ENCODE results near the gene ARMH4. TPM values are rescaled to one million over a fixed set of nuclear protein-coding genes. Genes with fewer than 3 reads are reported as not detected.

The ARMH4 gene
- polyA plus RNA-seq, 4 donors: 45.4 to 88.5 (median 72.6) TPM

DNA sequence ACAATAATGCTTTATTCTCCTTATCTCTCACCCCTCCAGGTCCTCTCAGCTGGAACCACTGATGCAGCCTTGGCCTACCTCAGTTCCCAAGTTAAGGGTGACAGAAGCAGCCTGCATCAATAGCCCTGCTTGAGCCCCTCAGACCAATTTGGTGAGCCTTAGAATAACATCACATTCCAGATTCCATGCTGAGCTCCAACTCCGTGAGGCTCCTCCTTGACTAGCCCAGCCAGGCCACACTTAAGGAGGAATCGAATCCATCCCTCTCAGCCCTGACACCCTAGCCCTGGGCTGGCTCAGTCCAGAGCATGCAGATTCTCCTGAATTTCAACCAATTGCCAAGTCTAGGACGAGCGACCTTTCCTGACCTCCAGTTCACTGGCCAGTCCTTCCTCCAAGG, 91.1 kb downstream of the ARMH4 start:
- DNase-seq (ENCODE audit: low read depth in 4 of 4, low spot score in 3 of 4): no peak

GRCh38 chr14:58060077-58060476, 91.9 kb downstream of the ARMH4 start:
- no peak for DNase-seq (ENCODE audit: low read depth in 4 of 4, low spot score in 3 of 4)

- no peak for DNase-seq (ENCODE audit: low read depth in 4 of 4, low spot score in 3 of 4)
Measured at GRCh38 chr14:58059126-58059525, 92.9 kb downstream of the ARMH4 start.

DNA sequence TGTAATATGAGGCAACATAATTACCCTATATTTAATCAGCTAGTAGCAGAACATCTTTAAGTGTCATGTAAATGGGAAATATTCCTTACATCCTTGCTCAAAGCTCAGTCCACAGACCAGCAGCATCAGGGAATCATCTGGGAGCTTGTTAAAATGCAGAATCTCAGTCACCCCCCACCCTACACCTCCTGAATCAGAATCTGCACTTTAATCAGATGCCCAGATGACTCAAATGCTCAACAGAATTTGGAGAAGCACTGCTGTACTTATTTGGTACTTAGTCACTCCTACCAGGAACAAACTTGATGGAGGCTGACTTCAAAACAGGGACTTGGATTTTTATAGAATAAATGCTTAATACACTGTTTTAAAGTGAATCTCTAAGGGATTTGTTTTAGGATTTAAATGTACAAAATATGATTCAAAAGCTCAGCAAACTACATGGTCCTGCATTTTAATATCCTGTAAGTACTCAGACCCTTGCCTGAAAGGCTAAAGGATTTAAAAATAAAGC, 96.5 kb downstream of the ARMH4 start:
- no peak for DNase-seq (ENCODE audit: low read depth in 4 of 4, low spot score in 3 of 4)

DNA sequence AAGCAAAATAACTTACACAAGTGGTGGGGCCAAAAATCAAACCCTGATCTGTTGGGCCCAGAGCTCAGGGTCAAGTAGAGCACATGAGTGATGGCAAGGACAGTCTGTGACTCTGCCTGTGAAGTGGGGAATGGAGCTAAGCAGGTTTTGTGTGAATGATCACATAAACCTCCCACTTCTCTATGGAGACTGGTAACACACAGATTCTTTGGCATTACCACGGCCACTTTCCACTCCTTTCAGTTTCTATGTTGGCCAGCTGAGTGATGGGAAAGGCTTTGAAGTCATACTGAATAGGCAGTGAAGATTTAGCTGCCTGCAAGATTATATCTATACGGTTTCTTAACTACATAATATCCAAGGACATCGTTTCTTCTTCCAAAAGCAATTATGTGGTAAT, 97.9 kb downstream of the ARMH4 start:
- no peak for DNase-seq (ENCODE audit: low read depth in 4 of 4, low spot score in 3 of 4)

GRCh38 chr14:58048219-58048618, 103.8 kb downstream of the ARMH4 start:
- DNase-seq (ENCODE audit: low read depth in 4 of 4, low spot score in 3 of 4): no peak

GRCh38 chr14:58027904-58028303, 124.1 kb downstream of the ARMH4 start:
- no peak for DNase-seq (ENCODE audit: low read depth in 4 of 4, low spot score in 3 of 4)

- DNase-seq (ENCODE audit: low read depth in 4 of 4, low spot score in 3 of 4): no peak
Measured at GRCh38 chr14:58026967-58027366, 125.0 kb downstream of the ARMH4 start.

DNA sequence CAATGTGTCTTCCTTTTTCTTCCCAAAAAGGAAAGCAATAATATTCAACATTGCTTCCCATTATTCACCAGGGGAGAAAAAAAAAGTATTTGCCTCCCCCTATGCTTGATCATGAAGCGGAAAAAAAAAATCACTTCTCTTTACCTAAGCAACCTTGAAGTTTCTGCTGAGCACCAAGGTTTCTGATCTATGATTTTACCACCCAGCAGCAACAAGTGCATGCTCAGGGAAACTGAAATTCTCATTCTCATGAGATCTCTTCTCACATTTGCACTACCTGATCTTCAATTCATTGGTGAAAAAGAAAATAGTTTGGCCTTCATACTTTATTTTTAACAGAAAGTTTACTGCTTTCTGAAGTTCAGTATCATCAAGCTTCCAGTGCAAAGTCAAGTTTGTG, 125.8 kb downstream of the ARMH4 start:
- no peak for DNase-seq (ENCODE audit: low read depth in 4 of 4, low spot score in 3 of 4)

DNA sequence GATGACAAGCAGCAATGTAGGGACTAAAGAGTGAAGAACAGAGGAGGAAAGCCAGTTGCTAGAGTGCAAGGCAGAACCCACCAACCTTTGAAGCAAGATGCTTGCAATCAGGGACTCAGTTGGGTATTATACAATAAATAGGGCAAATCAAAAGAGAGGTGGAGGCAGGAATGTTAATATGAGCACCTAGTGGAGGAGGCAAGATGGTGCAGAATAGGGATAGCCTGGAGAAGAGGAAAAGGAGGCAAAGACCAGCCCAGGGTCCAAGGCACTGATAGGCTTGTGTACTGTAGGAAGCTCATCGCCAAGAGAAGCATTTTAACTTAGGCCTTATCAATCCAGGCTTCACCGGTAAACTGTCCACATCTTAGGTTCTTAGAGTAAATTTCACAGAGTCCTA, 137.2 kb downstream of the ARMH4 start:
- DNase-seq (ENCODE audit: low read depth in 4 of 4, low spot score in 3 of 4): no peak

- no peak for DNase-seq (ENCODE audit: low read depth in 4 of 4, low spot score in 3 of 4)
Measured at GRCh38 chr14:58002618-58003017, 149.4 kb downstream of the ARMH4 start.

DNA sequence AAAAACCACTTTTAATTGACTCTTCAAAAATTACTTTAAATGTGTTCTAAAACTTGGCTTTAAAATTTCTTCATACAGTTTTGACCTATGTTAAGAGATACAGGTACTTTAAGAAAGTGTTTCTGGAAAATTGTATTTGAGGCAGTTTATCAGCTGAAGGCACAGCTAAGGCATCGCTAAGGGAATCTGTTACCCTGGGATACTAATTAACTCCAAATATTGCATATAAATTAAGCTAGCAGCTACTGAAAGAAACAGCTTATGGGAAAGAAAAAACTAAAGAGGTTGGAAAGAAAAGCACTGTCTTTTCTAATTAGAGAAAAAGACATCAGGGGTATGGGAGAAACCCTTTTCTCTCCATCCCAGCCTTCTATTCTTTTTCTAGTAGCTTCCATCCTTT, 152.0 kb downstream of the ARMH4 start:
- no peak for DNase-seq (ENCODE audit: low read depth in 4 of 4, low spot score in 3 of 4)

DNA sequence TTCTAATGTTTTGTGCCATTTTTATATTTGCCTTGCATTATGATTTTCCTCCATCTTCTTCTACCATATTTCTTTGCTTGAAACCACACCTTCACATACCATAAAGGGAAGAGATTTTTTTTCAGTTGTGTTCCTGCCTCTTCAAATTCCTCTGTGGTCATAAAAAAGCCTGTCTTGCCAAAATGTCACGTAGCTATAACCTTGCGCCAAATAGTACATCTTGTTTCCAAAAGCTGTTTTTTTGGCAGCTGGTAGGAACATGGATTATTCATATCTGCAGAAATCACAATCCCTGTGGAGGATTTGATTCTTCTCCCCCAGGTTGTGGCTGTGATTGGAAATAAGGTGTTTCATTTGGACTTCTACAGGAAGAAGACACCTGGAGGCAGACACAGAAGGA, 152.5 kb downstream of the ARMH4 start:
- DNase-seq (ENCODE audit: low read depth in 4 of 4, low spot score in 3 of 4): no peak

DNA sequence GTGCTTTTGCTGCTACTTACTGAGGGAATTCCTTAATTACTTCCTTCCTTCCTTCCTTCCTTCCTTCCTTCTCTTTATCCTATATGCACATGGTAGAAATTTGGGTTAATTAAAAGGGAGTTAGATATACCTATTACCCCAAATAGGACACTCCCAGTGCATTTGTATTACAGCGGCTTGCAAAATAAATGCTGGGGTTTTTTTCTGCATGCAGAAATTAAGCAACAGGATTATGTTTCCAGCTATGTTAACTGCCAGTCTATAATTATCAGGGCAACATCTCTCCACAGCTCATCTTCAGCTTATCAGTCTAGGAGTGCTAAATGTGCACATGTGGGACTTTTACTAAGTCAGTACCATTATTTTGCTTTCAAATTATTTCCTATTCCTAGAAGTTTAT, 153.2 kb downstream of the ARMH4 start:
- DNase-seq (ENCODE audit: low read depth in 4 of 4, low spot score in 3 of 4): no peak

- no peak for DNase-seq (ENCODE audit: low read depth in 4 of 4, low spot score in 3 of 4)
Measured at GRCh38 chr14:57991353-57991752, 160.7 kb downstream of the ARMH4 start.

DNA sequence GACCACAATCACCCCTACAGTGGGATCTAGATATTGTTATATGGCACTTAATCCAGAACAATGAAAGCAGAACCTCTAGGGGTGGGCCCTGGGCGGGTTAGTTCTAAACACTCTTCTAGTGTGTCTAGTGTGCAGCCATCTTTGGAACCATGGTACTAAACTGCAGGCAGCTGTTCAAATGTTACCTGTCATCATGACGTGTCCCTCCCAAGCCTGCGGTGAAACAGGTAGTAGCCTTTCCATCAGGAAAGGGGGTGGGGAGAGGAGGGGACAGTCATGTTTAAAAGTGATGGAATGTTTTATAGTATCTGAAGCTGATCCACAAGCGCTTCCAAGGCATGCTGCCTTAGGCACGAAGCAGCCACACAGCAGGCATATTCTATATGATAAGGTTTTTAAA, 163.6 kb downstream of the ARMH4 start:
- no peak for DNase-seq (ENCODE audit: low read depth in 4 of 4, low spot score in 3 of 4)

DNA sequence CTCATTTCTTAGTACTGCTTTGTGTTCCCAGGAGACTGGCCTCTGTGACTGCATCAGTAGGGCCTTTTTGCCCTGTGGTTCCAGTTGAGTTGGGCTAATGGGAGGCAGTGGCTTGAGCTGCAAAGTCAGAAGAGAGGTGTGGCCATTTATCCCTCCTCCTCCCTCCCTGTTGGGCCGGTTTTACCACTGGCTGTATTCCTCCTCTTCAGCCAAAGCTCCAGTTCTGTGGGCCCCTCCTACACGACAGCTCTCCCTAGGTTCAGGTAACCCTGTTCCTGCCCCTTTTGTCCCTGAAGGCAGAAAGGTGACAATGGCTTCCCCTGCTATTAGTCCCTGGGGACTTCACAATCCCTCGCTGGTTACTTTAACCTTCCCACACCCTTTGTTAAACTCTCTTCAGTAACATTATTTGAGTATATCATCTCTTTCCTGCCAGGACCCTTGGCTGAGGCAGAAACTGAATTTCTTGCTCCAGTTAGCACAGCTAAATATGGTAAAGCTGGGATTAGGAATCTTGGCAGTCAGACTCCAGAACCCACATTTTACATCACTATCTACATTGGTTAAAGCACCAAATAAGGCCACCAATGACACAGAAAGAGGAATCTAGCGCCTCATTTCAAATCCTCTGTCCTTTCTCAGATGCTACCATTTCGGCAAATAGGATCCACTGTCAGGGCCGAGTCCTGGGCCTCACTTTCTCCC, 164.3 kb downstream of the ARMH4 start:
- no peak for DNase-seq (ENCODE audit: low read depth in 4 of 4, low spot score in 3 of 4)

GRCh38 chr14:57987051-57987450, 165.0 kb downstream of the ARMH4 start:
- no peak for DNase-seq (ENCODE audit: low read depth in 4 of 4, low spot score in 3 of 4)

- no peak for DNase-seq (ENCODE audit: low read depth in 4 of 4, low spot score in 3 of 4)
Measured at GRCh38 chr14:57982804-57983634, 169.0 kb downstream of the ARMH4 start.

GRCh38 chr14:57981817-57982560, 170.0 kb downstream of the ARMH4 start:
- DNase-seq (ENCODE audit: low read depth in 4 of 4, low spot score in 3 of 4): no peak

GRCh38 chr14:57979376-57980048, 172.5 kb downstream of the ARMH4 start:
- no peak for DNase-seq (ENCODE audit: low read depth in 4 of 4, low spot score in 3 of 4)

All from left renal pelvis (tissue), 4 donors.